Astrocyte (in vitro differentiated cells and primary cell): ENCODE results near the gene SEMA3B. TPM values are rescaled to one million over a fixed set of nuclear protein-coding genes. Genes with fewer than 3 reads are reported as not detected.

Experiments
- DNase-seq: peaks from one replicate; pipeline ENCODE4 v3.0.0-alpha.2; 2010; ENCODE audit warnings: low read depth
- FAIRE-seq: peaks from 2 replicates; lab custom pipeline; 2011; peaks lifted over from hg19 to GRCh38; lab: Jason Lieb, UNC
- H2AFZ ChIP-seq: 2 replicates; pipeline ENCODE4 v1.6.0; 2012; ENCODE audit warnings: low read depth, low read length, inconsistent platforms
- H3K27ac ChIP-seq: 2 replicates; pipeline ENCODE4 v1.5.1; 2011; ENCODE audit warnings: low read depth, low read length, inconsistent platforms
- H3K27me3 ChIP-seq: 2 replicates; pipeline ENCODE4 v1.6.0; 2011; ENCODE audit warnings: low read length, inconsistent platforms; ENCODE audit not compliant: insufficient read depth
- H3K36me3 ChIP-seq: 2 replicates; pipeline ENCODE4 v1.5.1; 2011; ENCODE audit warnings: low read length, inconsistent platforms; ENCODE audit not compliant: insufficient read depth
- H3K4me1 ChIP-seq: 2 replicates; pipeline ENCODE4 v1.5.1; 2011; ENCODE audit warnings: low read length, inconsistent platforms; ENCODE audit not compliant: insufficient read depth
- H3K4me2 ChIP-seq: 2 replicates; pipeline ENCODE4 v1.6.0; 2012; ENCODE audit warnings: low read length, inconsistent platforms
- H3K4me3 ChIP-seq: 2 replicates; pipeline ENCODE4 v1.5.1; 2011; ENCODE audit warnings: low read depth, mild to moderate bottlenecking, low read length, inconsistent platforms; ENCODE audit not compliant: insufficient read depth
- H3K79me2 ChIP-seq: 2 replicates; pipeline ENCODE4 v1.6.0; 2012; ENCODE audit warnings: mild to moderate bottlenecking, low read length, inconsistent platforms; ENCODE audit not compliant: insufficient read depth
- H3K9ac ChIP-seq: 2 replicates; pipeline ENCODE4 v1.6.0; 2012; ENCODE audit warnings: mild to moderate bottlenecking, low read length, inconsistent platforms
- H3K9me3 ChIP-seq: 2 replicates; pipeline ENCODE4 v1.5.1; 2012; ENCODE audit warnings: low read depth, mild to moderate bottlenecking, low read length, inconsistent platforms; ENCODE audit not compliant: insufficient read depth
- H4K20me1 ChIP-seq: 2 replicates; pipeline ENCODE4 v1.6.0; 2012; ENCODE audit warnings: low read length, inconsistent platforms; ENCODE audit not compliant: insufficient read depth
- H3K27ac Mint-ChIP-seq: one replicate; pipeline ENCODE4 v1.8.0; 2021; ENCODE audit warnings: mild to moderate bottlenecking, mixed read lengths; ENCODE audit not compliant: unreplicated experiment
- H3K27me3 Mint-ChIP-seq: one replicate; pipeline ENCODE4 v1.8.0; 2021; ENCODE audit warnings: low read depth, mixed read lengths; ENCODE audit not compliant: unreplicated experiment
- H3K36me3 Mint-ChIP-seq: one replicate; pipeline ENCODE4 v1.8.0; 2021; ENCODE audit warnings: low read depth, mixed read lengths; ENCODE audit not compliant: unreplicated experiment
- H3K4me1 Mint-ChIP-seq: one replicate; pipeline ENCODE4 v1.8.0; 2021; ENCODE audit warnings: low read depth, mixed read lengths; ENCODE audit not compliant: unreplicated experiment
- H3K4me3 Mint-ChIP-seq: one replicate; pipeline ENCODE4 v1.8.0; 2021; ENCODE audit warnings: mild to moderate bottlenecking, moderate library complexity, mixed read lengths; ENCODE audit not compliant: unreplicated experiment
- H3K9me3 Mint-ChIP-seq: one replicate; pipeline ENCODE4 v1.8.0; 2021; ENCODE audit warnings: mild to moderate bottlenecking, mixed read lengths; ENCODE audit not compliant: unreplicated experiment
- CTCF ChIP-seq: IDR thresholded peaks from 2 replicates; pipeline ENCODE4 v1.5.1; 2011; ENCODE audit warnings: low read depth, mild to moderate bottlenecking, inconsistent platforms, low read length, moderate library complexity; ENCODE audit not compliant: insufficient read depth
- EZH2 ChIP-seq: IDR thresholded peaks from 2 replicates; pipeline ENCODE4 v1.6.1; 2012; ENCODE audit warnings: mild to moderate bottlenecking, low read length, inconsistent platforms; ENCODE audit not compliant: insufficient read depth
- total RNA-seq: library from RNA; stranded (reverse); gene quantifications from 2 replicates; pipeline ENCODE4 v1.2.1, GENCODE V29; 2021

SEMA3B gene
- total RNA-seq, 1 donor from 2014 or later: 5.9 TPM

- Histone ChIP-seq H2AFZ (no peak overlapping the region), H3K4me1 (peaks cover 21% of the 10 kb centered on the region), H3K9me3 (no peaks in the 10 kb centered on the region), H3K79me2 (no peaks in the 10 kb centered on the region), H3K36me3 (no peaks in the 10 kb centered on the region), H4K20me1 (peaks cover 3% of the 10 kb centered on the region), H3K9ac (no peak overlapping the region), H3K4me3 (no peak overlapping the region), H3K27me3 (peaks cover 27% of the 10 kb centered on the region), H3K27ac (no peak overlapping the region), H3K4me2 (peak overlapping the region; percentile 72)
- FAIRE-seq (no peak), DNase-seq (no peak)
- H3K9me3 Mint-ChIP-seq: no peaks in the 10 kb centered on the region
- TF ChIP-seq EZH2: no peak
- TF ChIP-seq CTCF: no peak
- H3K4me3 Mint-ChIP-seq: no peak overlapping the region
- peaks cover 23% of the 10 kb centered on the region for H3K27me3 Mint-ChIP-seq
- no peak overlapping the region for H3K27ac Mint-ChIP-seq
- peaks cover 21% of the 10 kb centered on the region for H3K4me1 Mint-ChIP-seq
- peaks cover 8% of the 10 kb centered on the region for H3K36me3 Mint-ChIP-seq
These were observed 4.7 kb downstream of the SEMA3B start for GRCh38 chr3:50273689-50274065.

- FAIRE-seq: no peak
These were observed 5.6 kb downstream of the SEMA3B start for GRCh38 chr3:50274371-50275104.

More at GRCh38 chr3:50274371-50275104, 5.6 kb downstream of the SEMA3B start:
- Mint-ChIP-seq H3K27me3 (peaks cover 22% of the 10 kb centered on the region), H3K9me3 (no peaks in the 10 kb centered on the region), H3K4me1 (peaks cover 19% of the 10 kb centered on the region), H3K36me3 (peaks cover 8% of the 10 kb centered on the region), H3K27ac (peak overlapping the region; percentile 10), H3K4me3 (no peak overlapping the region)
- peaks cover 3% of the 10 kb centered on the region for H4K20me1 ChIP-seq
- TF ChIP-seq CTCF: peak; percentile 49
- no peak for TF ChIP-seq EZH2
- H3K4me3 ChIP-seq: no peak overlapping the region
- no peak overlapping the region for H3K4me2 ChIP-seq
- H3K79me2 ChIP-seq: no peaks in the 10 kb centered on the region
- H3K27me3 ChIP-seq: peaks cover 27% of the 10 kb centered on the region
- no peak for DNase-seq
- peaks cover 13% of the 10 kb centered on the region for H3K4me1 ChIP-seq
- H2AFZ ChIP-seq: no peak overlapping the region
- no peak overlapping the region for H3K9ac ChIP-seq
- H3K27ac ChIP-seq: no peak overlapping the region
- H3K36me3 ChIP-seq: no peaks in the 10 kb centered on the region
- no peaks in the 10 kb centered on the region for H3K9me3 ChIP-seq
